Measurements from ENCODE around the gene MAGI3. TPM values are rescaled to one million over a fixed set of nuclear protein-coding genes. Genes with fewer than 3 reads are reported as not detected.

Gene MAGI3
- 2.2 TPM for polyA plus RNA-seq (2013)

DNA sequence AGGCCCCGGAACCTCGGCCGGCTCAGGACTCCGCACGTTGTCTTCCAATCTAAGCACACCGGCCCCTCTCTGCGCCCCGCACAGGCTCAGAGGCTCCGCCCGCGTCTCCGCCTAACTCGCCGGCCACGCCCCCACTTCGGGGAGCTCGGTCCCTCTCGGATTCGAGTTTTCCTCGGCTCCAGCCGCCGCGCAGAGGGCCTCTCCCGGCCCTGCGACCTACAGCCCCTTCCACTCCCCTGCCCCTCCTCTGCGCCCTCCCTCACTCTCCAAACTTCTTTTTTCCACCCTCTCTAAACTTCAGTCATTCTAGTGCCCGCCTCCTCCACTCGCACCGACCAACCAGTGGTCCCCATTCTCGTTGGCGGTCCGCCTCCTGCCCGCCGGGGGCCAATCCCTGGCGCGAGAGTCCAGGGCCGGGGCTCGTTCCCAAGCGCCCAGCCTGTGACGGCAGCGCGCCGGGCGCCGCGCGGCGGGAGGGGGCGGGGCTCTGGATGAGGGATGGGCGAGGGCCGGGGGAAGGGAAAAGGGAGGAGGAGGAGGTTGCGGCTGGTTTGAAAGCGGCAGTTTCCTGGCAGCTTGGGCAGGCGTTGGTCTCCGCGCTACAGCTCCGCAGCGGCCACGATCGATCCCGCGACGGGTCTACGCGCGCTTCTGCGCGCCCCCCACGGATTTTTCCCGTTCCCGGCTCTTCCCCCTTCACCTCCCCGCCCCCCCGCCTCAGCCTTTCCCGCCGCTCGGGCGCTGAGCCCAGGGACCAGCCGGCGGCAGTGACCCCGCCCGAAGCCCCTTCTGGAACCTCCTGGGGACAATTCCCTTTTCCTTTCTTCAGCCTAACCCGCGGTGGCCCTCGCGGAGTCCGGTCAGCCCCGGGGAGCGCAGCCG, at the start of gene MAGI3:
Gene MAGI3, plus strand, starts transcription at position 563 of the 882 bp plus-strand sequence. CDS start 519 bp downstream, outside the sequence.
- Histone ChIP-seq H3K36me3 (ENCODE audit: control insufficient read depth in 4 of 4, insufficient read depth in 4 of 4, low read length in 3 of 4) (no peaks in the 10 kb centered on the region), H3K4me1 (ENCODE audit: control extremely low read depth in 1 of 4, control insufficient read depth in 4 of 4, insufficient read depth in 4 of 4, low read length in 3 of 4) (peaks cover 8 to 28% (median 26%) of the 10 kb centered on the region in 4 experiments), H3K4me3 (ENCODE audit: control insufficient read depth in 1 of 7, extremely low read depth in 1 of 7, insufficient read depth in 4 of 7, low read depth in 2 of 7, low read length in 6 of 7) (peak within 1 kb of the TSS; percentile 64 to 90 (median 82)), H3K27me3 (replicated peaks in 2 of 5; ENCODE audit: control insufficient read depth in 4 of 5, insufficient read depth in 5 of 5, low read length in 4 of 5) (peaks cover 0 to 39% (median 19%) of the 10 kb centered on the region in 5 experiments), H3K27ac (ENCODE audit: insufficient read depth in 1 of 2, low read depth in 1 of 2, low read length in 2 of 2, poor library complexity in 1 of 2, severe bottlenecking in 2 of 2) (peak within 1 kb of the TSS in 1 of 2 experiments; percentile 68), H3K9me3 (ENCODE audit: control extremely low read depth in 1 of 5, control insufficient read depth in 4 of 5, insufficient read depth in 2 of 5, low read depth in 1 of 5, low read length in 4 of 5) (peaks cover 0 to 3% (median 0%) of the 10 kb centered on the region in 5 experiments)
- ChIA-PET CTCF (interaction anchor here (1.2 kb wide), 1 partner anchor 41 kb away, joined by 3 read pairs; no protein-coding TSS in a partner anchor), POLR2A (no interaction called here)
- DNase-seq, result peak; percentile 93 to 96 (median 95)
- under 1% methylated on average over 46 of the region's 89 CpGs for WGBS (ENCODE audit: insufficient coverage)

DNA sequence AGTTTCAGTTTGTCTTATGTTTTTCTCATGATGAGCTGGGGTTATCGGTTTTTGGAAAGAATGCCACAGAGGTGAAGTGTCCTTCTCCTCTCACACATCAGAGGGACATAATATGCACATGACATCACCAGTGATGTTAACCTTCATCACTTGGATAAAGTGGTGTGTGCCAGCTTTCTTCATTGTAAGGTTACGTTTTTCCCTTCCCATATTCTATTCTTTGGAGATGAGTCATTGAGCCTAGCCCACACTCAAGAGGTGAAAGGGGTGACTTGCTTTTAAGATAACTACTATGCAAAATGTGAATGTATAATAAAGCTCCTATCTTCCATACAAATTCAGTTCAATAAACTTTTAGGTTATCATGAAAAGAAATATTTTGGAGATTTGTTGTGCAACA, 36.7 kb upstream of the MAGI3 start:
- WGBS (ENCODE audit: insufficient coverage), result 100% methylated on average over 1 of the region's 2 CpGs

DNA sequence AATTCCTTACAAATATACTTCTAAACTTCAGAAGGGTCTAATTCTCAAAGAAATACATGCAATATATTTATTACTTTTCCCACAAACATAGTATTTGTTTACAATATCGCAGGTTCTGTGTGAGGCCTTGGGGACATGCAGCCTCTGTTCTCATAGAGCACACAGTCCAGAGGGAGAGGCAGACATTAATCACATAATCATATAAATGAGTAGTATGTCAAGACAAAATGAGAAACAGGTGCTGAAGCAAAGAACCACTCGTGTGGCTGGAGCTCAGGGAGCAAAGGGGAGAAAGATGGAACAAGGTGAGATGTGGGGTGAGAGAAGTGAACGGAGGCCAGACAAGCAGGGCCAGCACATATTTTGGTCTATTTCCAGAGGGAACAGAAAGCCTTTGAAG, 26.4 kb upstream of the MAGI3 start:
- Histone ChIP-seq H3K36me3 (ENCODE audit: control insufficient read depth in 4 of 4, insufficient read depth in 4 of 4, low read length in 3 of 4) (no peaks in the 10 kb centered on the region), H3K4me3 (ENCODE audit: control insufficient read depth in 1 of 7, extremely low read depth in 1 of 7, insufficient read depth in 4 of 7, low read depth in 2 of 7, low read length in 6 of 7) (no peak overlapping the region), H3K27me3 (replicated peaks in 2 of 5; ENCODE audit: control insufficient read depth in 4 of 5, insufficient read depth in 5 of 5, low read length in 4 of 5) (no peaks in the 10 kb centered on the region), H3K27ac (ENCODE audit: insufficient read depth in 1 of 2, low read depth in 1 of 2, low read length in 2 of 2, poor library complexity in 1 of 2, severe bottlenecking in 2 of 2) (no peak overlapping the region), H3K9me3 (ENCODE audit: control extremely low read depth in 1 of 5, control insufficient read depth in 4 of 5, insufficient read depth in 2 of 5, low read depth in 1 of 5, low read length in 4 of 5) (peaks cover 0 to 2% (median 0%) of the 10 kb centered on the region in 5 experiments), H3K4me1 (ENCODE audit: control extremely low read depth in 1 of 4, control insufficient read depth in 4 of 4, insufficient read depth in 4 of 4, low read length in 3 of 4) (no peaks in the 10 kb centered on the region)
- 100% methylated on average over 2 of the region's 3 CpGs for WGBS (ENCODE audit: insufficient coverage)
- ChIA-PET CTCF (no interaction called here), POLR2A (no interaction called here)
- no peak for DNase-seq

More for the DNA sequence above, 36.7 kb upstream of the MAGI3 start:
- ChIA-PET CTCF (no interaction called here), POLR2A (no interaction called here)
- H3K4me3 ChIP-seq (ENCODE audit: control insufficient read depth in 1 of 7, extremely low read depth in 1 of 7, insufficient read depth in 4 of 7, low read depth in 2 of 7, low read length in 6 of 7), result no peak overlapping the region
- H3K27ac ChIP-seq (ENCODE audit: insufficient read depth in 1 of 2, low read depth in 1 of 2, low read length in 2 of 2, poor library complexity in 1 of 2, severe bottlenecking in 2 of 2), result no peak overlapping the region
- DNase-seq, result no peak
- H3K4me1 ChIP-seq (ENCODE audit: control extremely low read depth in 1 of 4, control insufficient read depth in 4 of 4, insufficient read depth in 4 of 4, low read length in 3 of 4), result no peaks in the 10 kb centered on the region
- no peaks in the 10 kb centered on the region for H3K36me3 ChIP-seq (ENCODE audit: control insufficient read depth in 4 of 4, insufficient read depth in 4 of 4, low read length in 3 of 4)
- no peaks in the 10 kb centered on the region for H3K27me3 ChIP-seq (replicated peaks in 2 of 5; ENCODE audit: control insufficient read depth in 4 of 5, insufficient read depth in 5 of 5, low read length in 4 of 5)
- no peaks in the 10 kb centered on the region for H3K9me3 ChIP-seq (ENCODE audit: control extremely low read depth in 1 of 5, control insufficient read depth in 4 of 5, insufficient read depth in 2 of 5, low read depth in 1 of 5, low read length in 4 of 5)

DNA sequence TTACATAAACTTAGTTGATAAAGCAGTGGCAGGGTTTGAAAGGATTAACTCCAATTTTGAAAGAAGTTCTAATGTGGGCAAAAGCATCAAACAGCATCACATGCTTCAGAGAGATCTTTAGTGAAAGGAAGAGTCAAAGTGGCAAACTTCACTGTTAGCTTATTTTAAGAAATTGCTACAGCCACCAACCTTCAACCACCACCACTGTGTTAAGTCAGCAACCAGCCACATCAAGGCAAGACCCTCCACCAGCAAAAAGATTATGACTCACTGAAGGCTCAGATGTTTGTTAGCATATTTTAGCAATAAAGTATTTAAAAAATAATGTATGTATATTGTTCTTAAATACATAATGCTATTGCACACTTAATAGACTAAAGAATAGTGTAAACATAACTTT, 21.3 kb upstream of the MAGI3 start:
- no peak overlapping the region for H3K27ac ChIP-seq (ENCODE audit: insufficient read depth in 1 of 2, low read depth in 1 of 2, low read length in 2 of 2, poor library complexity in 1 of 2, severe bottlenecking in 2 of 2)
- H3K9me3 ChIP-seq (ENCODE audit: control extremely low read depth in 1 of 5, control insufficient read depth in 4 of 5, insufficient read depth in 2 of 5, low read depth in 1 of 5, low read length in 4 of 5), result peaks cover 0 to 2% (median 0%) of the 10 kb centered on the region in 5 experiments
- H3K4me1 ChIP-seq (ENCODE audit: control extremely low read depth in 1 of 4, control insufficient read depth in 4 of 4, insufficient read depth in 4 of 4, low read length in 3 of 4), result no peaks in the 10 kb centered on the region
- no peak overlapping the region for H3K4me3 ChIP-seq (ENCODE audit: control insufficient read depth in 1 of 7, extremely low read depth in 1 of 7, insufficient read depth in 4 of 7, low read depth in 2 of 7, low read length in 6 of 7)
- H3K27me3 ChIP-seq (replicated peaks in 2 of 5; ENCODE audit: control insufficient read depth in 4 of 5, insufficient read depth in 5 of 5, low read length in 4 of 5), result no peaks in the 10 kb centered on the region
- CTCF ChIA-PET, result no interaction called here
- POLR2A ChIA-PET, result no interaction called here
- no peaks in the 10 kb centered on the region for H3K36me3 ChIP-seq (ENCODE audit: control insufficient read depth in 4 of 4, insufficient read depth in 4 of 4, low read length in 3 of 4)
- no peak for DNase-seq

DNA sequence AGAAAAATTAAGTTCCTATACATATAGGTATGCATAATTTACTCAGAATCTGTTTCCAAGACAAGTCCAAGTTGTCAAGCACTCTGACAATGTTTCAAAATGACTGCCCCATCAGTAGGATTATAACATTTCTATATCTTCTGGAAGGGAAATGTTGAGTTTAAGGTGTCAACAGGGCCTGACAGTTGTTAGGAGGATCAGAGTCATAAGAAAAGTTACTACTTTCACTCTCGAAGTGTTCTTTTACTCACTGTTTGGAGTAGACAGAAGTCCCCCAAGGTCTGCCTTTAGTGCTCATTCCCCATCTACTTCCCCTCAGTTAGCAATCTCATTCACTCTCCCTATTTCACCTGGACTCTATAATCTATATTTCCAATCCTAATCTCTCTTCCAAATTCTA, 20.6 kb upstream of the MAGI3 start:
- no peaks in the 10 kb centered on the region for H3K36me3 ChIP-seq (ENCODE audit: control insufficient read depth in 4 of 4, insufficient read depth in 4 of 4, low read length in 3 of 4)
- DNase-seq, result no peak
- POLR2A ChIA-PET, result no interaction called here
- H3K4me1 ChIP-seq (ENCODE audit: control extremely low read depth in 1 of 4, control insufficient read depth in 4 of 4, insufficient read depth in 4 of 4, low read length in 3 of 4), result no peaks in the 10 kb centered on the region
- CTCF ChIA-PET, result no interaction called here
- no peak overlapping the region for H3K4me3 ChIP-seq (ENCODE audit: control insufficient read depth in 1 of 7, extremely low read depth in 1 of 7, insufficient read depth in 4 of 7, low read depth in 2 of 7, low read length in 6 of 7)
- peaks cover 0 to 2% (median 0%) of the 10 kb centered on the region in 5 experiments for H3K9me3 ChIP-seq (ENCODE audit: control extremely low read depth in 1 of 5, control insufficient read depth in 4 of 5, insufficient read depth in 2 of 5, low read depth in 1 of 5, low read length in 4 of 5)
- WGBS (ENCODE audit: insufficient coverage), result 63% methylated on average over 1 of the region's 1 CpG
- no peaks in the 10 kb centered on the region for H3K27me3 ChIP-seq (replicated peaks in 2 of 5; ENCODE audit: control insufficient read depth in 4 of 5, insufficient read depth in 5 of 5, low read length in 4 of 5)
- no peak overlapping the region for H3K27ac ChIP-seq (ENCODE audit: insufficient read depth in 1 of 2, low read depth in 1 of 2, low read length in 2 of 2, poor library complexity in 1 of 2, severe bottlenecking in 2 of 2)

DNA sequence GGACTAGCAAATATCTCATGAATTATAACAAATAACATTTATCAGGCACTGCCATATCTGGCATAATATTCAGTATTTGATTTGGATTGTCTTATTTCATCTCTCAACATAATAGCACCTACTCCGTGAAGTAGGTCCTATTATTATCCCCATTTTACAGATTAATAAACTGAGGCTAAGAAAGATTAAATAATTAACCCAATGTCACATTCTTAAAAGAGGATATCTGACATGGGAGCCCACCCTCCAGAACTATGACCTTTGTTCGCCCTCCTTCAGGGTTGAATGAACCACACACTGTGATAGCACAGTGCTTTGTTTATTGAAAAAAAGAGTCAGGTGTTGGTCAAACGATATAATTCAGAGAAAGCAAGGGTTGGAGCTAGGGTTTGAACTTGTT, 19.4 kb upstream of the MAGI3 start:
- 95% methylated on average over 2 of the region's 3 CpGs for WGBS (ENCODE audit: insufficient coverage)
- CTCF ChIA-PET, result no interaction called here
- no peak overlapping the region for H3K4me3 ChIP-seq (ENCODE audit: control insufficient read depth in 1 of 7, extremely low read depth in 1 of 7, insufficient read depth in 4 of 7, low read depth in 2 of 7, low read length in 6 of 7)

DNA sequence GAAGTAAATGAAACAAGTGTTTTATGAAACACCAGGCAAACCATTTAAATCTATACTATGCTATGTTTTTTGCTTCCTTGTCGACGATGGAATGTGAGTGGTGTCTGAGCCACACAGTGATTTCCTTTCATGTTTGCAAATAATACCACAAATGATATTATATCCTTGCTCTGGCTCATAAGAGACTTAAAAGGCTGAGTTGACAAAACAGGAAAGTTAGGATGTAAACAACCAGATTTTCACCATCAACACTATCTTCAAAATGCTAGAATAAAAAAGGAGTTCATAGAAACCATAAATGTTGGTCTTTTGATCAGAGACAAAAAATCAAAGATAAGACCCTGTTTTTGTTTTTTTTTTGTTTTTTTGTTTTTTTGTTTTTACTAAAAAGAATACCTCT, 17.8 kb upstream of the MAGI3 start:
- ChIA-PET POLR2A (no interaction called here), CTCF (interaction anchor here (1.0 kb wide), 1 partner anchor 11 kb away, joined by 3 read pairs; no protein-coding TSS in a partner anchor)
- H3K9me3 ChIP-seq (ENCODE audit: control extremely low read depth in 1 of 5, control insufficient read depth in 4 of 5, insufficient read depth in 2 of 5, low read depth in 1 of 5, low read length in 4 of 5), result peaks cover 0 to 2% (median 0%) of the 10 kb centered on the region in 5 experiments
- DNase-seq, result no peak
- H3K36me3 ChIP-seq (ENCODE audit: control insufficient read depth in 4 of 4, insufficient read depth in 4 of 4, low read length in 3 of 4), result no peaks in the 10 kb centered on the region
- H3K27ac ChIP-seq (ENCODE audit: insufficient read depth in 1 of 2, low read depth in 1 of 2, low read length in 2 of 2, poor library complexity in 1 of 2, severe bottlenecking in 2 of 2), result no peak overlapping the region
- no peaks in the 10 kb centered on the region for H3K27me3 ChIP-seq (replicated peaks in 2 of 5; ENCODE audit: control insufficient read depth in 4 of 5, insufficient read depth in 5 of 5, low read length in 4 of 5)
- no peak overlapping the region for H3K4me3 ChIP-seq (ENCODE audit: control insufficient read depth in 1 of 7, extremely low read depth in 1 of 7, insufficient read depth in 4 of 7, low read depth in 2 of 7, low read length in 6 of 7)
- no CpG with 5 or more reads among the region's 2 CpGs for WGBS (ENCODE audit: insufficient coverage)
- no peaks in the 10 kb centered on the region for H3K4me1 ChIP-seq (ENCODE audit: control extremely low read depth in 1 of 4, control insufficient read depth in 4 of 4, insufficient read depth in 4 of 4, low read length in 3 of 4)

More for the DNA sequence above, 19.4 kb upstream of the MAGI3 start:
- Histone ChIP-seq H3K36me3 (ENCODE audit: control insufficient read depth in 4 of 4, insufficient read depth in 4 of 4, low read length in 3 of 4) (no peaks in the 10 kb centered on the region), H3K9me3 (ENCODE audit: control extremely low read depth in 1 of 5, control insufficient read depth in 4 of 5, insufficient read depth in 2 of 5, low read depth in 1 of 5, low read length in 4 of 5) (peaks cover 0 to 2% (median 0%) of the 10 kb centered on the region in 5 experiments), H3K27me3 (replicated peaks in 2 of 5; ENCODE audit: control insufficient read depth in 4 of 5, insufficient read depth in 5 of 5, low read length in 4 of 5) (no peaks in the 10 kb centered on the region), H3K27ac (ENCODE audit: insufficient read depth in 1 of 2, low read depth in 1 of 2, low read length in 2 of 2, poor library complexity in 1 of 2, severe bottlenecking in 2 of 2) (no peak overlapping the region), H3K4me1 (ENCODE audit: control extremely low read depth in 1 of 4, control insufficient read depth in 4 of 4, insufficient read depth in 4 of 4, low read length in 3 of 4) (no peaks in the 10 kb centered on the region)
- DNase-seq, result no peak
- POLR2A ChIA-PET, result no interaction called here

Measured in common myeloid progenitor, CD34-positive (primary cell).